ENCODE data around the gene TFB1M. TPM values are rescaled to one million over a fixed set of nuclear protein-coding genes. Genes with fewer than 3 reads are reported as not detected.

The TFB1M gene
- polyA plus RNA-seq, 10 donors: 8.9 to 18.1 (median 13.3) TPM

DNA sequence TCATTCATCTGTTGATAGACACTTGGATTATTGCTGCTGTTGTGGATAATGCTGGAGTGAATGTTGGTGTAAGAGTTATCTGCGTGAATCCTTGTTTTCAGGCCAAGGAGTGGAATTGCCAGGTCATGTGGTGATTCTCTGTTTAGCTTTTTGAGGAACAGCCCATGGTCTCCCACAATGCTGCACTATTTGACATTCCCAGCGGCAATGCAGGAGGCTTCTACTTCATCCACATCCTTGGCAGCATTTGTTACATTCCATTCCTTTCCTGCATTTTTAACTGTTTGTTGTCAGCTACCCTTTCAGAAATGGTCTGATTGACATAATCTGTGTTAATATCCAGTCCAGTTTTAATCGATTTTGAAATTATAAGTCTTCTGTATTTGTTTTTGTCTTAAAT, 102.2 kb downstream of the TFB1M start:
- DNase-seq: no peak

DNA sequence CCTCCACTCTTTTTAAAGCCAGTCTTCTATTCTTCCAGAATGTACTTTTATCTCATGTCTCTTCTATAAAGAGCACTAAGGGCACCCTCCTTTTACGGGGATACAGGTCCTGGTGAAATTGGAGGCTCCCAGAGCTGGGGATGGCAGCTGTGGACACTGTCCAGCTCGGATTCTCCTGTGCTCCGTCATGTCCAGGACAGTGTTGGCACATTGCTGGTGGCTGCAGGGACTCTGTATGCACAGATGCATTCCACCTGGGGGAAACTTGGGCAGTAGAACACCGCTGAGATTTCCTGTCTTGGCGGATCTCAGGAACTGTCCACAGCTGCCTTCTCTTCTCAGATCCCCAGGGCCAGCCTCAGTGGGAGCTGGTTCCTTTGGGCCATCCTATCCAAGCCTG, 107.1 kb downstream of the TFB1M start:
- no peak for DNase-seq

Other genes starting within 250 kb of the TFB1M start
- gene CLDN20, start 50.5 kb downstream of the TFB1M start, polyA plus RNA-seq (ENCODE audit: insufficient read length in 10 of 10): 1 to 10 TPM in 1 of 10 donors, under 1 TPM in 9; 0.30 to 1.4 (median 0.49) TPM
- gene NOX3, start 141.4 kb upstream of the TFB1M start, polyA plus RNA-seq (ENCODE audit: insufficient read length in 10 of 10): not detected

Measured in muscle of back (tissue), 11 donors.